Prostate gland (tissue), 2 donors: ENCODE measurements around the gene FBXO17.

Experiments
- CTCF ChIP-seq, 4 experiments: fragments of 200-600 bp in 2 of 4; fragments of 450-650 bp in 2 of 4; sonication (generic) in 2 of 4; IDR thresholded peaks; 1 replicate in 3 of 4; 2 replicates in 1 of 4; pipeline ENCODE4 v1.5.1; 2016 to 2019; ENCODE audit warnings: antibody characterized with exemption in 4 of 4, mild to moderate bottlenecking in 2 of 4, moderate library complexity in 2 of 4
- POLR2A ChIP-seq: fragments of 450-650 bp; IDR thresholded peaks from one replicate; pipeline ENCODE4 v1.6.1; 2016; ENCODE audit warnings: antibody characterized with exemption, mild to moderate bottlenecking
- POLR2AphosphoS5 ChIP-seq: sonication (generic); formaldehyde crosslinking; IDR thresholded peaks from one replicate; pipeline ENCODE4 v1.6.1; 2017; ENCODE audit warnings: antibody characterized with exemption

- TF ChIP-seq POLR2AphosphoS5 (no peak), CTCF (IDR thresholded peaks at IDR 0.05) (no peak), POLR2A (no peak)
Observed at GRCh38 chr19:38921420-38922274, 53.9 kb downstream of the FBXO17 start.
